Fibroblast of lung (primary cell): ENCODE measurements around the gene MPP7. TPM values are rescaled to one million over a fixed set of nuclear protein-coding genes. Genes with fewer than 3 reads are reported as not detected.
A peak's percentile ranks its signal among the peaks of the same experiment; 100 is the strongest.

Experiments used
- DNase-seq, 2 donors: peaks; one replicate each; pipeline versions ENCODE4 v3.0.0 to v3.0.0-alpha.2; 2010; ENCODE audit warnings: low read depth in 2 of 2
- H2AFZ ChIP-seq: 2 replicates; pipeline ENCODE4 v1.5.1; 2012; ENCODE audit warnings: low read length, control low read depth, inconsistent platforms
- H3K27ac ChIP-seq: 2 replicates; pipeline ENCODE4 v1.5.1; 2011; ENCODE audit warnings: low read length, control low read depth; ENCODE audit not compliant: insufficient read depth
- H3K27me3 ChIP-seq: 2 replicates; pipeline ENCODE4 v1.5.1; 2011; ENCODE audit warnings: mild to moderate bottlenecking, low read length; ENCODE audit not compliant: control insufficient read depth, insufficient read depth
- H3K36me3 ChIP-seq: 2 replicates; pipeline ENCODE4 v1.5.1; 2011; ENCODE audit warnings: low read length; ENCODE audit not compliant: control insufficient read depth, insufficient read depth
- H3K4me1 ChIP-seq: 2 replicates; pipeline ENCODE4 v1.5.1; 2011; ENCODE audit warnings: low read length; ENCODE audit not compliant: control insufficient read depth, insufficient read depth; ENCODE audit errors: extremely low read depth
- H3K4me2 ChIP-seq: 2 replicates; pipeline ENCODE4 v1.5.1; 2011; ENCODE audit warnings: low read length, control low read depth; ENCODE audit not compliant: insufficient read depth; ENCODE audit errors: extremely low read depth
- H3K4me3 ChIP-seq, 4 experiments: fragments of 200-600 bp in 1 of 4; sonication (generic) in 1 of 4; replicated peaks in 1 of 4; 2 replicates each; pipeline ENCODE4 v1.5.1; 2011 to 2016; ENCODE audit warnings: low read length in 4 of 4, low read depth in 3 of 4, mild to moderate bottlenecking in 3 of 4, control low read depth in 2 of 4, inconsistent platforms in 1 of 4, mixed read lengths in 1 of 4; ENCODE audit not compliant: insufficient read depth in 1 of 4; ENCODE audit errors: control extremely low read depth in 1 of 4
- H3K79me2 ChIP-seq: 2 replicates; pipeline ENCODE4 v1.5.1; 2012; ENCODE audit warnings: mild to moderate bottlenecking, low read length, inconsistent platforms; ENCODE audit not compliant: control insufficient read depth, insufficient read depth
- H3K9ac ChIP-seq: 2 replicates; pipeline ENCODE4 v1.5.1; 2011; ENCODE audit warnings: mild to moderate bottlenecking, low read length, control low read depth; ENCODE audit not compliant: insufficient read depth
- H3K9me3 ChIP-seq: 2 replicates; pipeline ENCODE4 v1.5.1; 2012; ENCODE audit warnings: low read depth, low read length; ENCODE audit not compliant: control insufficient read depth, insufficient read depth
- H4K20me1 ChIP-seq: 2 replicates; pipeline ENCODE4 v1.5.1; 2011; ENCODE audit warnings: low read length; ENCODE audit not compliant: control insufficient read depth, insufficient read depth; ENCODE audit errors: extremely low read depth
- CTCF ChIP-seq, 2 donors: IDR thresholded peaks in 1 of 2; conservative IDR thresholded peaks in 1 of 2; 1 replicate in 1 of 2; 2 replicates in 1 of 2; pipeline ENCODE4 v1.5.1; 2011 to 2012; ENCODE audit warnings: low read length in 2 of 2, control low read depth in 1 of 2, inconsistent platforms in 1 of 2, low read depth in 1 of 2, mild to moderate bottlenecking in 1 of 2
- EZH2 ChIP-seq: IDR thresholded peaks from 2 replicates; pipeline ENCODE4 v1.5.1; 2012; ENCODE audit warnings: low read length, control low read depth, mild to moderate bottlenecking; ENCODE audit errors: missing control alignments
- polyA plus RNA-seq, 2 donors: library from polyadenylated mRNA; depleted of rRNA in 1 of 2; stranded (reverse) in 1 of 2; unstranded in 1 of 2; fragments of >200 nt; gene quantifications; 2 replicates each; pipeline ENCODE4 v1.2.1, GENCODE V29; 2011 to 2012; ENCODE audit warnings: missing spikeins in 1 of 2
- total RNA-seq: library from RNA; depleted of rRNA; stranded (reverse); fragments of >200 nt; gene quantifications from 2 replicates; pipeline ENCODE4 v1.2.1, GENCODE V29; 2014

The MPP7 gene
- total and polyA plus RNA-seq, 2 donors (not counting 1 experiment from before 2014, with no cell fraction given): 0.26 to 0.99 TPM

GRCh38 chr10:28294169-28294532 is 8.7 kb downstream of the MPP7 start:
- TF ChIP-seq EZH2 (no peak), CTCF (conservative IDR thresholded peaks at IDR 0.05 in 1 of 2, IDR thresholded peaks at IDR 0.05 in 1 of 2; ENCODE audit: low read depth in 1 of 2, low read length in 2 of 2) (no peak)
- Histone ChIP-seq H2AFZ (no peak overlapping the region), H3K4me2 (no peak overlapping the region), H3K36me3 (no peaks in the 10 kb centered on the region), H3K9ac (no peak overlapping the region), H3K9me3 (no peaks in the 10 kb centered on the region), H3K27me3 (no peaks in the 10 kb centered on the region), H3K79me2 (no peaks in the 10 kb centered on the region), H3K4me1 (no peaks in the 10 kb centered on the region), H3K4me3 (no peak overlapping the region), H3K27ac (no peak overlapping the region), H4K20me1 (no peaks in the 10 kb centered on the region)
- DNase-seq: no peak

GRCh38 chr10:28293236-28294168 is 9.4 kb downstream of the MPP7 start:
- no peaks in the 10 kb centered on the region for H3K9me3 ChIP-seq
- H3K36me3 ChIP-seq: no peaks in the 10 kb centered on the region
- no peaks in the 10 kb centered on the region for H4K20me1 ChIP-seq
- no peaks in the 10 kb centered on the region for H3K79me2 ChIP-seq
- H2AFZ ChIP-seq: no peak overlapping the region
- H3K4me3 ChIP-seq: no peak overlapping the region
- no peak overlapping the region for H3K27ac ChIP-seq
- H3K27me3 ChIP-seq: no peaks in the 10 kb centered on the region
- H3K4me2 ChIP-seq: no peak overlapping the region
- H3K4me1 ChIP-seq: no peaks in the 10 kb centered on the region
- peak; percentile 8 to 39 for DNase-seq
- H3K9ac ChIP-seq: no peak overlapping the region
- no peak for TF ChIP-seq CTCF (conservative IDR thresholded peaks at IDR 0.05 in 1 of 2, IDR thresholded peaks at IDR 0.05 in 1 of 2; ENCODE audit: low read depth in 1 of 2, low read length in 2 of 2)
- TF ChIP-seq EZH2: no peak

- no peak overlapping the region for H3K27ac ChIP-seq
- TF ChIP-seq EZH2: no peak
- TF ChIP-seq CTCF (conservative IDR thresholded peaks at IDR 0.05 in 1 of 2, IDR thresholded peaks at IDR 0.05 in 1 of 2; ENCODE audit: low read depth in 1 of 2, low read length in 2 of 2): no peak
These were observed 11.0 kb downstream of the MPP7 start for GRCh38 chr10:28291881-28292297.

More at GRCh38 chr10:28291881-28292297, 11.0 kb downstream of the MPP7 start:
- H3K4me2 ChIP-seq: no peak overlapping the region
- H3K4me1 ChIP-seq: no peaks in the 10 kb centered on the region
- no peak overlapping the region for H3K4me3 ChIP-seq
- no peaks in the 10 kb centered on the region for H3K79me2 ChIP-seq
- H2AFZ ChIP-seq: no peak overlapping the region
- no peaks in the 10 kb centered on the region for H4K20me1 ChIP-seq
- H3K27me3 ChIP-seq: no peaks in the 10 kb centered on the region
- H3K36me3 ChIP-seq: no peaks in the 10 kb centered on the region
- DNase-seq: peak; percentile 61 to 96
- no peak overlapping the region for H3K9ac ChIP-seq
- H3K9me3 ChIP-seq: no peaks in the 10 kb centered on the region
